Measurements from ENCODE around the gene DISP2.
A peak's percentile ranks its signal among the peaks of the same experiment; 100 is the strongest.

Gene DISP2, protein sequence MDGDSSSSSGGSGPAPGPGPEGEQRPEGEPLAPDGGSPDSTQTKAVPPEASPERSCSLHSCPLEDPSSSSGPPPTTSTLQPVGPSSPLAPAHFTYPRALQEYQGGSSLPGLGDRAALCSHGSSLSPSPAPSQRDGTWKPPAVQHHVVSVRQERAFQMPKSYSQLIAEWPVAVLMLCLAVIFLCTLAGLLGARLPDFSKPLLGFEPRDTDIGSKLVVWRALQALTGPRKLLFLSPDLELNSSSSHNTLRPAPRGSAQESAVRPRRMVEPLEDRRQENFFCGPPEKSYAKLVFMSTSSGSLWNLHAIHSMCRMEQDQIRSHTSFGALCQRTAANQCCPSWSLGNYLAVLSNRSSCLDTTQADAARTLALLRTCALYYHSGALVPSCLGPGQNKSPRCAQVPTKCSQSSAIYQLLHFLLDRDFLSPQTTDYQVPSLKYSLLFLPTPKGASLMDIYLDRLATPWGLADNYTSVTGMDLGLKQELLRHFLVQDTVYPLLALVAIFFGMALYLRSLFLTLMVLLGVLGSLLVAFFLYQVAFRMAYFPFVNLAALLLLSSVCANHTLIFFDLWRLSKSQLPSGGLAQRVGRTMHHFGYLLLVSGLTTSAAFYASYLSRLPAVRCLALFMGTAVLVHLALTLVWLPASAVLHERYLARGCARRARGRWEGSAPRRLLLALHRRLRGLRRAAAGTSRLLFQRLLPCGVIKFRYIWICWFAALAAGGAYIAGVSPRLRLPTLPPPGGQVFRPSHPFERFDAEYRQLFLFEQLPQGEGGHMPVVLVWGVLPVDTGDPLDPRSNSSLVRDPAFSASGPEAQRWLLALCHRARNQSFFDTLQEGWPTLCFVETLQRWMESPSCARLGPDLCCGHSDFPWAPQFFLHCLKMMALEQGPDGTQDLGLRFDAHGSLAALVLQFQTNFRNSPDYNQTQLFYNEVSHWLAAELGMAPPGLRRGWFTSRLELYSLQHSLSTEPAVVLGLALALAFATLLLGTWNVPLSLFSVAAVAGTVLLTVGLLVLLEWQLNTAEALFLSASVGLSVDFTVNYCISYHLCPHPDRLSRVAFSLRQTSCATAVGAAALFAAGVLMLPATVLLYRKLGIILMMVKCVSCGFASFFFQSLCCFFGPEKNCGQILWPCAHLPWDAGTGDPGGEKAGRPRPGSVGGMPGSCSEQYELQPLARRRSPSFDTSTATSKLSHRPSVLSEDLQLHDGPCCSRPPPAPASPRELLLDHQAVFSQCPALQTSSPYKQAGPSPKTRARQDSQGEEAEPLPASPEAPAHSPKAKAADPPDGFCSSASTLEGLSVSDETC (N-terminal part only)

DNA sequence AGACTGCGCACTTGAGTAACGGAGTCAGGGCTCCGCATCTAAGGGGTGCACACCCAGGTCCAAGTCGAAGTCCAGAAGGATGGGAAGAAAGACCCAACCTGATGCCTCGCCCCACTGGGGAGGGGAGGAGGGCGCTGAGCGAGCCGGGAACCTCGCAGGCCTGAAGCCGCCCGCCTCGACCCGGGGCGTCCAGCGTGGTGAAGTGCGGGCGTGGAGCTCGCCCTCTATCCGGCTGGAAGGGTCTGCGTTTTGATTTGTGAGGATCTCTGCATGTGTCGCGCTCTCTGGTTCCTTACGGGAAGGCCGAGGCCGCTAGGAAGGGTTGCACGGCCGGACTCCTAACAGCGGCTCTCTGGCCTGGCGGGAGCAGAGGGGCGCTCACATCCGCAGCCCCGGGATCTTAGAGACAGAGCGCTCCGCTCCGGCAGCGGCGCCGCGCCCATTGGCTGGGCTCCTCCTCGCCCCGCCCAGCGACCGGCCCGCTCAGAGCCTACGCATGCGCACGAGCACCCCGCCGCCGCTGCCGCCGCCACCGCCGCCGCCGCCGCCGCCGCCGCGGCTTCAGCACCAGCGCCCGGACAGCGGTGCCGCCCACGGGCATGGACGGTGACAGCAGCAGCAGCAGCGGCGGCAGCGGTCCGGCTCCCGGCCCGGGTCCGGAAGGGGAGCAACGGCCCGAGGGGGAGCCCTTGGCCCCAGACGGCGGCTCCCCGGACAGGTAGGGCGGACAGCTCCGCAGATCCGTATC lies at the start of gene DISP2:
Gene DISP2 (plus strand): TSS at position 497 of the 748 bp plus-strand sequence. CDS start 103 bp downstream, at position 600.
- DNase-seq, result peak; percentile 88

DNA sequence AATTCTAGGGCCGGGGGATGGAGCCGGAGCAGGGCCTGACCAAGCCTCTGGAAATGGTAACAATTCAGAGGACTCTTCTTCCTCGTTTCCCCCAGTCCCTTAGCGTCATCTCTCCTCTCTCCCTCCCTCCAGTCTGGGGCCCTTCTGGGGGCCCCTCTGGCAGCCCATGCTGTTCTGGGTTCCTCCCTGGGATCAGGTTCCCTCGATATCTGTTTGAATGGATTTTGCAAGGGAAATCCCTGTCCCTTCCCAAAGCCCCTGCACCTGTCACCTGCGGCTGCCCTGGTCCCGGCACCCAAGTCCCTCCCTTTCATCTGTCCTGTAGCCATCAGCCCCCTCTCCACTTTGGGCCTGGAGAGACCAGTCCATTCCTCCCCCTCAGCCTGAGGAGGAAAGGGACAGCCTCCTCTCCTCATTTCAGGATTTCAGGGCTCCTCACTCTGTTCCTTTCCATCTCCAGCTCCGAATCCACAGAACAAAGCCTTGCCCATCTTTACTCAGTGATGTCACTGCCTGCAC lies 48.6 kb upstream of the DISP2 start:
- no peak for DNase-seq

DNA sequence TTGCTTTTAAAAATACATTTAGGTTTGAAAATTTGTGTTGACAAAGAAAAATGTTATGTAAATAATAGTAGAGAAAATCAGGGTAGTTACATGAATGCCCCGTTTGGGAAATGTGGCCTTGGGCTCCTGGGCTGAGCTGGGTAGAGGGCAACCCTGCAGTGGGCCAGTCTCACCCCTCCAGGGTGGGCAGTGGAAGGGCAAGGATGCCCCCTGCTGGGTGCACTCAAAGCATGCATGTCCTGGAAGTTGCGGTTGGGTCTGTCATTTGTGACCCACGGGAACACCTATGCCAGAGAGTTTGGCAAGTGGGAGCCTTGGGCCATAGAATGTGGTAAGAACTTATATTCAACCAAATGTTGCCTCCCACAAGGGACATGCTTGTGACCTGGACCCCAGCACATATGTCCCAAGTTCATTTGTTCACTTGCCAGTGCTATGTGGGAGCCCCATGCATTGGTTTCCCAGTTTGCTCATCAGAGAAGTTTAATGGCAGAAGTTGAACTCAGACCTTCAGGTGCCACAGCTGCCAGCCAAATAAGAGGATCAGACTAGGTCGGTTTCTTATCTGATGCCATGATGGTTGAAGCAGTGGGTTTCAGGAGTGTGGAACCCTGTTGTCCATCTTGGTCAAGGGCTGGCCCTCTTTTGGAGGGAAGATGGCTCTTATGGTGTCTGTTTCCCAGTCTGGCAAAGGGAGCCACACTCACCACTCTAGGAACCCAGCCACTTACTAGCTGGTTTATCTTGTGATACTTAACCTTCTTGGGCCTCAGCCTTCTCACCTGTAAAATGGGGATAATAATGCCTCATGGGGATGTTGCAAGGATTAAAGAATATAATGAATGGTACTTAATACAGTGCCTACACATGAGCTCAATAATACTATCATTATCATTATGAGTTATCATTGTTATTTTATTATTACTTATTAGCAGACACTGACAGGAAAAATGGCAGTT lies 47.7 kb upstream of the DISP2 start:
- peak; percentile 71 for DNase-seq

DNA sequence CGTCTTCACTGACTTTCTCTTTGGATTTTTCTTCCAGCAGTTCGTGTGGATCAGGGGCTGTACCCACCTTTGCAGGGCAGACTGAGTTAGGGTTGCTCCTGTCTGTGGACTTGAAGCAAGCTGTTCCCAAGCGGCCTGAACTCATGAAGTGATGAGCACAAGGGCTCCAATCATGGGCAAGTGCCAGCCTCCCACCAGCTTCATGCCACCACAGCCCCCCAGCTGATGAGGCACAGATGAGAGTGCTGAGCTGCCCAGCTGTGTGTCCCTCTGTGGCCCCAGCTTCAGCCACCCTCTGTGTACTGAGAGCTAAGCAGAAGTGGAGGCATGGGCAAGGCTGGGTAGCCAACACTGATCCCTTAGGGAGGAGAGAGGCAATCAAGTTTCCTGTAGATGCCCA lies 47.0 kb upstream of the DISP2 start:
- DNase-seq, result no peak

DNA sequence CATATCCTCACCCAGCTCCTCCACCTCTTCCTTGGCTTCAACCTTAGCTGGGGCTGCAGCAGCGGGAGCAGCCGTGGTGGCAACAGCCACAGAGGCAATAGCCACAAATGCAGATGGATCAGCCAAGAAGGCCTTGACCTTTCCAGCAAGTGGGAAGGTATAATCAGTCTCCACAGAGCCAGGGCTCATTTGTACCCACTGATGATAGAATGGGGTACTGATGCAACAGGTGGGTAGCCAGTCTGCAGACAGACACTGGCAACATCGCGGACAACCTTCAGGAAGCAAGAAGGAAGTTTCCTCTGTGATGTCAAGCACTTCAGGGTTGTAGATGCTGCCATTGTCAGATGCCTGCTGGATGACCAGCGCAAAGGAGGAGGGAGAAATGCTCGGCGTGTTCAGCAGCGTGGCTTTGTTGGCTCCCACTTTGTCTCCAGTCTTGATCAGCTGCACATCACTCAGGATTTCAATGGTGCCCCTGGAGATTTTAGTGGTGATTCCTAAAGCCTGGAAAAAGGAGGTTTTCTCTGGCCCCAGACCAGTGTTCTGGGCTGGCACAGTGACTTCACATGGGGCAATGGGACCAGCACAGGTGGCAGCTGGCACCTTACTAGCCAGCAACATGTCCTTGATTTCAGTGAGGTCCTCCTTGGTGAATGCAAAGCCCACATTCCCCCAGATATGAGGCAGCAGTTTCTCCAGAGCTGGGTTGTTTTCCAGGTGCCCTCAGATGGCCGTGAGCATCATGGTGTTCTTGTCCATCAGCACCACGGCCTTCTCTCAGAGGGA lies 45.5 kb upstream of the DISP2 start:
- DNase-seq, result no peak

DNA sequence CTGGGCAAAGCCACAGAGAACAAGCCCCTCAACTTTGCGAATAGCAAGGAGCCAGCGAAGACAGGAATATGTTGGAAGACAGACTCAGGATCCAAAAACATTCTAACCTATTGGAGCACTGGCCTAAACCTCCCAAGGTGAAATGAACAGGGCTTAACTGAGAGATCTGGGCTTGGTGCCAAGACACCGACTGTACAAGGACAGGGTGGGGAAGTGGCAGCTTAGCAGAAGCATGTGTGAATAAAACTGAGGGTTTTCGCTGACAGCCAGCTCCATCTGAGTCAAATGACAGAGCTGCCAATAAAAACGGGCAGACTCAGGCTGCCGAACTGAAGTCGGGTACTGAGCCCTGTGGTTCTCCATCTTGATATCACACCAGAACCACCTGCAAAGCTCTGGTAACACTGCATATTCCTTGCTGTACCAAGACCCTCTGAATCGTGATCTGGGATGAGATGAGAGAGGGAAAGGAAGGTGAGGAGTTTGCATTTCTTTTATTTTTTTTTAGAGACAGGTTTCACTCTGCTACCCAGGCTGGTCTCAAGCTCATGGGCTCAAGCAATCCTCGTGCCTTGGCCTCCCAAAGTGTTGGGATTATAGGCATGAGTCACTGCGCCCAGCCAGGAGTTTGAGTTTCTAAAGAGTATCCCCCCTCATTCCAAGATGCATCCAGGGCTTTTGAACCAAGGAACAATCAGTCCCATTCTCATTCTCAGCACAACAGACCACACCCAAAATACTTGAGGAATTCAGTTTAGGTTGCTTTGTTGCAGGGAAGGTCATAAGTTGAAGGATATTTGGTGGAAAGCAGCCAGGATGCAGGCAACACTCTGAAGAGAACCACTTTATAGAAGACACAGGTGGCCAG lies 44.3 kb upstream of the DISP2 start:
- no peak for DNase-seq

DNA sequence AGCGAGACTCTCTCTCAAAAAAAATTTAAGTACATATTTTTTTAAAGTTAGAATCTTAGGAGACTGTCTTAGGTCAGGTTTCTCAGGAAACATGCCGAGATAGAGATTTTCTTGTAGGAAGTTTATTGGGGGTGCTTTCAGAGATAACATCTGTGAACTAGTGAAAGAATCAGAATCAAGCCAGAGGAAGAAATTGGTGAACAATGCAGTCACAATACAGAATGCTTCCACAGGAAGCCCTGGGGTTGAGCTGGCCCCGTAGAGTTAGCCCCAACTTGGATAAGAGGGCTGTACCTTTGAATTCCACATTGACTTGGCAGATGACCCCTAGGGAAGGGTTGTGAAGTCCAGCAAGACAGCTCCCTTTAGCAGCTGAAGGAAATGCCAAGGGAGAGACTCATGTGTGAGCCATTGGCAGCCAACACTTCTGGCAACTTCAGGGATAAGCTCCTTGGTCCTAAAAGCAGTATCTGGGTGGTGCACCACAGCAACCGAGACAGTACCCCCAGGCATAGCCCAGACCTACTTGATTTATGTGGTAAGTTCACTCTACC lies 43.2 kb upstream of the DISP2 start:
- no peak for DNase-seq

DNA sequence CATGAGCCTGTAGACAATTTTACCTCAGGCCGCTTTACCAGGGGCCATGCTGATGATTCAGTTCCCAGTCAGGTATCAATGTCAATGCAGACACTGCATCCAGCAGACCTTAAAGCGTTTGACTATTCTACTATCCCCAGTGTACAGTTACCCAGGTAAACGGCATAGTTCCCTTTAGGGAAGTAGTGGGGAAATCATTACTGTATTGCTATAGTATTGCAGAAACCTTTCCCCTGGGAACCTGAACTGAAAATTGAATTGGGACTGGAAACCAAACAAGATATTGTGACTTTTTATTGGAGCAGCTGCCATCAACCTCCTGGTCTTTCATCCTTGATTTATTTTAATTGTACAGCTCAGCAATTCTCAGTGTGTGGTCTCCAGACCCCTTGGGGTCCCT lies 41.1 kb upstream of the DISP2 start:
- no peak for DNase-seq

DNA sequence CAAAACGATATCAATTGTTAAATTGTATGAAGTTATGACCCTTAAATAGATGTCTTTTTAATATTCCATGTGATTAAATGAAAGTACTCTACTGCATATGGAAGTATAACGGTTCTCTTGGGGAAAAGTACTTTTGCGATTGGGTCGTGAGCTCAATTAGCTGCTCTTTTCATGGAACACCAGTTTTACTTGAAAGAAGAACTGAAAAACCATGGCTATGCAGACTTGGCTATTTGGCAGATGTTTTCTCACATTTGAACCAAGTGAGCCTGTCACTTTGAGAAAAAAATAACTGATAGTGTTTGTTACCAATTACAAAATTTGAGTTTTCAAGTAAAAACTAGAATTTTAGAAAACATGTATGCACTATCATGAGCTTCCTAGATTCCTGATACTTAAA lies 40.4 kb upstream of the DISP2 start:
- DNase-seq, result no peak

DNA sequence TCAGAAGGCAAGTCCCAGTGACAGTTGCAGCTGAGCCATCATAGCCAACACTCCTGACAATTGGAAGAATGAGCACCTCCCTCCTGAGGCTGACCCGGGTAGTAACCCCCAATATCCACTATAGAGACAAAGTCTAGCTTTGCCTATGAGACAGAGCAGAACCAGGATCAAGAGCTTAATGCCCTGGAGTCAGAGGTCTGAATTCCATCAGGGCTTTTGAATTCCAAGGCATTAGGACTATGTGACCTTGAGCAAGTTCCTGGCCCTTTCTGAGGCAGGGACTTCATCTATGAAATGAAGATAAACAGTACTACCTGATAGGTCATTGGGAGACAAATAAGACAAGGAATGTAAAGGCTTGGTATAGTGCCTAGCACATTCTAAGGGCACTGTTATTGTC lies 37.6 kb upstream of the DISP2 start:
- no peak for DNase-seq

DNA sequence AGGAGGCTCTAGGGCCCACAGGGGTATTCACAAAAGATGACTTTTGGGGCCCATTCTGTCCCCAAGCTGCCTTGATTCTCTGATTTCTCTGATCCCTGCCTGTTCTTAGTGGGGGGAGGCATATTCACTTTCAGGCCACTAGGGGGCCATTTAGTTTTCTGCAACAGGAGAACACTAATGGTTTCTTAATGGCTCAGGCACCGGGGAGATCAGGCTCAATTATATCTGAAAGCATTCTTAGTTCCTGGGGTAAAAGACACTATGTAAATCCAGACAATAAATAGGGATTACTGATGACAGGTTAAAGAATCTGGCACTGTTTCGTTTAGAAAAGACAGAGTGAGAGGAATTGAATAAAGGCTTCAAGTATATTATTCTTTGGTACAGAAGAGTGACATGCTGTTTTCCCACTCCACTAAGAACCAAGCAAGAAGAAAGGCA lies 37.1 kb upstream of the DISP2 start:
- DNase-seq, result peak; percentile 55

DNA sequence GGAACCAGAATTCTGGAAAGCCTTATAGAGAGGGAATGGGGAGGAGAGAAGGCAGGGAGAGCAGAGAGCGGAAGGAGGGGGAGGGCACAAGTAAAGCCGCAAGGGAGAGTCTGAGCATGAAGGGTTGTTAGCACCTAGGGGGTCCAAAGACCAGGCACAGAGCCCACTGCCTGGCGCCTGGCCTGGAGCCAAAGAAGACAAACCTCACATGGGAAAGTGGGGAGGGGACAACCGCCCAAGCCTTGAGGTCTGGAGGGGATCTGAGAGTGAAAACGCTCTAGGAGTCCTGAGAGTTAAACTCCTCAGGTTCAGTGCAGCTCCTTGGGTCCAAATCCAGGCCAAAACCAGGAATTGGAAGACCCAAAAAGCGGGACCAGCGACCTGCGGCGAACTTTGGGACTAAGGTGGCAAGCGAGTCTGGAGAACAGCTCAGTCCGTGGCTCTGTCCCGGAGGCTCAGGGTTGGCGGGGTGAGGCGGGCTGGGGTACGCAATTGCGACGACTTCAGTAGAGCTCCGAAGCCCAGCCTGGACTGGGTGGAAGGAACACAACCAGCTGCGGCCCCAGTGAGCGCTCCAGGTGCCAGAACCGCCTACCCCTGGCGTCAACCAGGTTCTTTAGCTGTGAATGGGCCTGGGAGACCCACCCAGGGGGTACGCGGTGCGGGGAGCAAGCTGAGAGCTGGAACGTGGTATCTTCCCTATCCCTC lies 35.3 kb upstream of the DISP2 start:
- DNase-seq, result no peak

DNA sequence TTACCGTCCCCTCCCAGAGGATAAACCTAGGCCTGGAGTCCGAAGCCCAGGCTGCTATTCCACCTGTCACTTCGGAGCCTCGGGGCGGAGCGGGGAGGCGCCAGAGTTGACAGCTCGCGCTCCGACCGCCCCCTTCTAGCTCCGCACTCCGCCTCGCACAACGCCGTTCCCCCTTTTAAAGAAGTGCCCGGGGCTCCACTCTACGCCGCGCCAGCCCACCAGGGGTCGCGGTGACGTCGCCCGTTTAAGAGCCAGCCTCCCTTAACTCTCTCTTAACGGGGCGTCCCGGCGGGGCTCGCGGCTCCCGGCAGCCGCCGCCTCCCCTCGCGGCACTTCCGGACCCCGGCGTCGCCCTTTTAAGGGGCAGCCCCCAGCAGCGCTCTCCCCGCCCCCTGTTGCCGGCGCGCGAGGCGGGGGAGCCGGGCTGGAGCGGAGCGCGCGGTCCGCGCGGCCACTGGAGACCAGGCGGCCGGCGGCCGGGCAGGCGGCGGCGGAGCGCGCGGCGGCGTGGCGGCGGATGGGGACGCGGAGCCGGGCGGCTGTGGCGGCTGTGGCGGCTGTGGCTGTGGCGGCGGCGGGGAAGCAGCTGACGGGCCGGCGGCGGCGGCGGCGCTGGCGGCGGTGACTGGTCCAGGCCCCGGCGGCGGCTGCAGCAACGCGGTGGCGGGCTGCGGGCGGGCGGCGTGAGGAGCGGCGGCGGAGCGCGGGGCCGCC lies 34.6 kb upstream of the DISP2 start, which contains the start of gene INAFM2:
Gene INAFM2 (plus strand): TSS at position 454 of the 714 bp plus-strand sequence. CDS start 364 bp downstream, outside the sequence.
- DNase-seq, result peak; percentile 87

DNA sequence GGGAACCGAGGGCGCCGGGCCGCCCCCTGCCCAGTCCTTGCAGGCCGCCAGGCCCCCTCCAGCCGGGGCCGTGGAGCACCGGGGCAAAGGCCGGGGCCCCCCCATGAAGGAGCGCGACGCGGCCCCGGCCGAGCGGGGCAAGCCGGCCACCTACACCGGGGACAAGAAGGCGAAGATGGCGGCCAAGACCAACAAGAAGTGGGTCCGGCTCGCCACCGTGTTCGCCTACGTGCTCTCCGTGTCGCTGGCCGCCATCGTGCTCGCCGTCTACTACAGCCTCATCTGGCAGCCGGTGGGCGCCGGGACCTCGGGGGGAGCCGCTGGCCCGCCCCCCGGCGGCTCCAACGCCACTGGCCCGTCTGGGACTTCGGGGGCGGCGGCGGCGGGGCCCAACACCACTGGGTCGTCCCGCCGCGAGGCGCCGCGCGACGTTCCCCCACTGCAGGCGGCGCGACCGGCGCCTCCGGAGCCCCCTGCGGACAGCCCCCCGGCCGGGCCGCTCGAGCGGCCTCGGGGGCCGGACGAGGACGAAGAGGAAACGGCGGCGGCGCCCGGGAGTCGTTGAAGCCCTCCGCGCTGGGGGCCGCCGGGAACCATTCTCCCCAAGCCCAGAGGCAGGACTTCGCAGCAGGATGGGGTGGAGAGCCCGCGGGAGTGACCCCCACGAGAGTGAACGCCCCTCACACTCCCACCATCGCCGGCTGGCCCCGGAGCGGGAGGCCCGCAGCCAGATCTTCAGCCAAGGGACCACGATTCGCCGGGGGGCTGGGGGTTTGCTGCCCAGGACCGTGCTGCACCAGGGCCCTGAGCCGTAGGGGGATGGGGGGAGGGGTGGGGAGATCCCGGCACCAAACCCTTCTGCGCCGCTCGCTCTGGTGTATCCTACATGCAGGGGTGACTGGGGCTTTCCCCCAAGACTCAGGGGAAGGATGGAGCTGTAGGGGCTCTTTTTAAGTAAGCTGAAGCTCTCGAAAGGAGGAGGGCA lies 33.8 kb upstream of the DISP2 start:
- no peak for DNase-seq

DNA sequence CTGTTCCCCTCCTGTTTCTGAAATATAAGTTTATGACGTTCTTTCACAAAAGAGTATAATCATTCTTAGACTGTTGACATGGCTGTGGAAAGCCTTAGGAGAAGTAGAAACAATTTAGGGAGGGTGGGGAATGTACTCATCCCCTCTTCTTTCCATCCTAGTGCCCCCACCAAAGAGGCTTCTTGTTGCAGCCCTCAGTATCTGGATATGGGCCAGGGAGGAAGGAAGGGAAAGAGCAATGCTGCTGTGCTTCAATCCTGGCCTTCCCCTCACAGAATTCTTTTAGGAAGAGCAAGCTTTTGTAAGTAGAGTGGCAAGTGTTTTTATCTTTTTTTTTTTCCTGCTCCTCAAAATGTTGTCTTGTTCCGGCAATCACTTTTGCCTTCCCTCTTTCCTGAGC lies 32.8 kb upstream of the DISP2 start:
- DNase-seq, result no peak

DNA sequence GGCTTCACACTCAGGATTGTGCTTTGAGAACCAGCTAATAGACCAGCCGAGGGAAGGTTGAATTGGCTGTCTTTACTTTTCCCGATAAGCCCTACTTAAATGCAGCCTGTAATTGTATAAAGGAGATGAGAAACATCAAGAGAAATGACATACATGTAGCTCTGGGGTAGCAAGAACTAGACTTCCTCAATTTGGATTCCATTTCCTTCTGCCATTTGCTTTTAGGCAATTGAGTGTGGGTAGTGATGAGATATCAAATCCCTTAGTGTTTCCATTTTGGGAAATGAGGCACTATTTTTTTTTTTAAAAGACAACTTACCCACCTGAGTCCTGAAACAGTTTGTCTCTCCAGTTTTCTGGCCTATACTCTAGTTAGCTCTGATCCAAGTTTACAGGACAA lies 32.3 kb upstream of the DISP2 start:
- no peak for DNase-seq

Data from stimulated activated CD4-positive, alpha-beta T cell treated with anti-CD3 and anti-CD28 coated beads, Interleukin-1b, Interleukin-23, amount 100 ng/mL, for 48 hours (primary cell).